ENCODE measurements around the gene HACL1.

DNA sequence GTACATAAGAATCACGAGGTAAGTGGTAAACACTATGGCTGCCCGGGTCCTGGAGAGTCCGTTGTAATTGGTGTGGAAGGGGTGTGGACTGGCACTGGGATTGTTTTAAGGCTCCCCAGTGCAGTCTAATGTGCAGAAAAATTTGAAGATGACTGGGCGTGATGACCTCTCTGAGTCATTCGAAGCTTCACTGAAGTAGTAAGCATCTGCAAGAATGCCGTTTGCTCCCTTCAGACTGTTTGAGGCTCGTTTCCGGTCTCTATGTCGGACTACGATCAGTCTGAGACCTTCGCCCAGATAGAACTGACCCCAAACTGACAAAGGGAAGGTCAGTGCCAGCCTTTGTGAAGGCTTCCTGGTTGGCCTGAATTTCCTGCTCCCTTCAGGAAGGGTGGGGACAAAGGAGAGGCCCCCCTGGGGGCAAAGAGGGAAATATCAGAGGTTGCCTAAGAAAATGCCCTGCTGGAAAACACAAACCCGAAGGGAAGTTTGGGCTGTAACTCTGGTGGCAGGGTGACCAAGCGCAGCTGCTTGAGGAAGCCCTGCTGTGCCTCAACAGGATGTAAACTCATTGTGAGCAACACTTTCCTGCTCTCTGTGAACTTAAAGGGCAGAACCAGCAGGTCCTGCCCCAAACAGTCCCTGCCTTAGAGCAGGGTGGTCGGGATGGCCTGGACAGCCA lies 34.8 kb upstream of the HACL1 start:
- TF ChIP-seq, protein P1, sequence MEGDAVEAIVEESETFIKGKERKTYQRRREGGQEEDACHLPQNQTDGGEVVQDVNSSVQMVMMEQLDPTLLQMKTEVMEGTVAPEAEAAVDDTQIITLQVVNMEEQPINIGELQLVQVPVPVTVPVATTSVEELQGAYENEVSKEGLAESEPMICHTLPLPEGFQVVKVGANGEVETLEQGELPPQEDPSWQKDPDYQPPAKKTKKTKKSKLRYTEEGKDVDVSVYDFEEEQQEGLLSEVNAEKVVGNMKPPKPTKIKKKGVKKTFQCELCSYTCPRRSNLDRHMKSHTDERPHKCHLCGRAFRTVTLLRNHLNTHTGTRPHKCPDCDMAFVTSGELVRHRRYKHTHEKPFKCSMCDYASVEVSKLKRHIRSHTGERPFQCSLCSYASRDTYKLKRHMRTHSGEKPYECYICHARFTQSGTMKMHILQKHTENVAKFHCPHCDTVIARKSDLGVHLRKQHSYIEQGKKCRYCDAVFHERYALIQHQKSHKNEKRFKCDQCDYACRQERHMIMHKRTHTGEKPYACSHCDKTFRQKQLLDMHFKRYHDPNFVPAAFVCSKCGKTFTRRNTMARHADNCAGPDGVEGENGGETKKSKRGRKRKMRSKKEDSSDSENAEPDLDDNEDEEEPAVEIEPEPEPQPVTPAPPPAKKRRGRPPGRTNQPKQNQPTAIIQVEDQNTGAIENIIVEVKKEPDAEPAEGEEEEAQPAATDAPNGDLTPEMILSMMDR (IDR thresholded peaks at IDR 0.05; ENCODE audit: poor library complexity), result no peak
- no peak for TF ChIP-seq EZH2 (IDR thresholded peaks at IDR 0.05; ENCODE audit: borderline replicate concordance)

Measured in hepatocyte (in vitro differentiated cells).